PFSK-1 (cell line): ENCODE results near the gene CEACAM5.

ENCODE experiments used
- FOXP2 ChIP-seq: optimal IDR thresholded peaks from 2 replicates; pipeline ENCODE3; 2011; ENCODE audit warnings: borderline replicate concordance, control low read depth, inconsistent platforms; ENCODE audit not compliant: insufficient read depth; ENCODE audit errors: extremely low read length, extremely low read depth
- POLR2AphosphoS5 ChIP-seq: IDR thresholded peaks from 2 replicates; pipeline ENCODE4 v1.6.1; 2012; ENCODE audit warnings: low read depth, mild to moderate bottlenecking, control low read depth, low read length, moderate library complexity
- SIN3A ChIP-seq: IDR thresholded peaks from 2 replicates; pipeline ENCODE4 v1.6.1; 2012; ENCODE audit warnings: mild to moderate bottlenecking, low read length, moderate library complexity, borderline replicate concordance; ENCODE audit not compliant: insufficient read depth
- TAF1 ChIP-seq: IDR thresholded peaks from 2 replicates; pipeline ENCODE4 v1.6.1; 2012; ENCODE audit warnings: low read length, control low read depth, borderline replicate concordance; ENCODE audit not compliant: insufficient read depth
- TF ChIP-seq, protein P1 (sequence below), 2 experiments: IDR thresholded peaks; 2 replicates each; pipeline versions ENCODE4 v1.6.1 to v1.8.0; 2011 to 2012; ENCODE audit warnings: low read depth in 2 of 2, low read length in 2 of 2, control low read depth in 1 of 2, inconsistent platforms in 1 of 2, mild to moderate bottlenecking in 1 of 2, moderate library complexity in 1 of 2; ENCODE audit not compliant: insufficient read depth in 1 of 2

Gene CEACAM5

GRCh38 chr19:41689993-41690800 lies 18.2 kb upstream of the CEACAM5 start:
- no peak for TF ChIP-seq FOXP2
- no peak for TF ChIP-seq TAF1
- TF ChIP-seq, protein P1, sequence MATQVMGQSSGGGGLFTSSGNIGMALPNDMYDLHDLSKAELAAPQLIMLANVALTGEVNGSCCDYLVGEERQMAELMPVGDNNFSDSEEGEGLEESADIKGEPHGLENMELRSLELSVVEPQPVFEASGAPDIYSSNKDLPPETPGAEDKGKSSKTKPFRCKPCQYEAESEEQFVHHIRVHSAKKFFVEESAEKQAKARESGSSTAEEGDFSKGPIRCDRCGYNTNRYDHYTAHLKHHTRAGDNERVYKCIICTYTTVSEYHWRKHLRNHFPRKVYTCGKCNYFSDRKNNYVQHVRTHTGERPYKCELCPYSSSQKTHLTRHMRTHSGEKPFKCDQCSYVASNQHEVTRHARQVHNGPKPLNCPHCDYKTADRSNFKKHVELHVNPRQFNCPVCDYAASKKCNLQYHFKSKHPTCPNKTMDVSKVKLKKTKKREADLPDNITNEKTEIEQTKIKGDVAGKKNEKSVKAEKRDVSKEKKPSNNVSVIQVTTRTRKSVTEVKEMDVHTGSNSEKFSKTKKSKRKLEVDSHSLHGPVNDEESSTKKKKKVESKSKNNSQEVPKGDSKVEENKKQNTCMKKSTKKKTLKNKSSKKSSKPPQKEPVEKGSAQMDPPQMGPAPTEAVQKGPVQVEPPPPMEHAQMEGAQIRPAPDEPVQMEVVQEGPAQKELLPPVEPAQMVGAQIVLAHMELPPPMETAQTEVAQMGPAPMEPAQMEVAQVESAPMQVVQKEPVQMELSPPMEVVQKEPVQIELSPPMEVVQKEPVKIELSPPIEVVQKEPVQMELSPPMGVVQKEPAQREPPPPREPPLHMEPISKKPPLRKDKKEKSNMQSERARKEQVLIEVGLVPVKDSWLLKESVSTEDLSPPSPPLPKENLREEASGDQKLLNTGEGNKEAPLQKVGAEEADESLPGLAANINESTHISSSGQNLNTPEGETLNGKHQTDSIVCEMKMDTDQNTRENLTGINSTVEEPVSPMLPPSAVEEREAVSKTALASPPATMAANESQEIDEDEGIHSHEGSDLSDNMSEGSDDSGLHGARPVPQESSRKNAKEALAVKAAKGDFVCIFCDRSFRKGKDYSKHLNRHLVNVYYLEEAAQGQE (IDR thresholded peaks at IDR 0.05; ENCODE audit: insufficient read depth in 1 of 2, low read depth in 2 of 2, low read length in 2 of 2) = no peak
- TF ChIP-seq SIN3A = no peak
- TF ChIP-seq POLR2AphosphoS5 = no peak

DNA sequence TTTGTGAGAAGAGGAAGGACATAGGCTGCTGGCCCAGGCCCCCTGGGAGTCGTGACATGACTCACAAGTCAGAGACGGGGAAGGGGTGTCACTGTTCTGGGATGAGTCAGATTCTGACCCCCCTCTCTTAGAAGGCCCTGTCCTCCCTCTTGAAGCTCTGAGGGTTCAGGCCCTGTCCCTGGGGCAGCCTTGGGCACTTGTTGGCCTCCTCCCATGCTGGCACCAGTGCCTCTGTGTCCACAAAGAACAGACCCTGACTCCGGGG lies 17.7 kb upstream of the CEACAM5 start:
- TF ChIP-seq SIN3A (no peak), POLR2AphosphoS5 (no peak)
- TF ChIP-seq, protein P1 (IDR thresholded peaks at IDR 0.05; ENCODE audit: insufficient read depth in 1 of 2, low read depth in 2 of 2, low read length in 2 of 2) = no peak

GRCh38 chr19:41691268-41691970 lies 17.0 kb upstream of the CEACAM5 start:
- TF ChIP-seq POLR2AphosphoS5 (no peak), FOXP2 (no peak), SIN3A (no peak), TAF1 (no peak)
- TF ChIP-seq, protein P1 (IDR thresholded peaks at IDR 0.05; ENCODE audit: insufficient read depth in 1 of 2, low read depth in 2 of 2, low read length in 2 of 2) = no peak

DNA sequence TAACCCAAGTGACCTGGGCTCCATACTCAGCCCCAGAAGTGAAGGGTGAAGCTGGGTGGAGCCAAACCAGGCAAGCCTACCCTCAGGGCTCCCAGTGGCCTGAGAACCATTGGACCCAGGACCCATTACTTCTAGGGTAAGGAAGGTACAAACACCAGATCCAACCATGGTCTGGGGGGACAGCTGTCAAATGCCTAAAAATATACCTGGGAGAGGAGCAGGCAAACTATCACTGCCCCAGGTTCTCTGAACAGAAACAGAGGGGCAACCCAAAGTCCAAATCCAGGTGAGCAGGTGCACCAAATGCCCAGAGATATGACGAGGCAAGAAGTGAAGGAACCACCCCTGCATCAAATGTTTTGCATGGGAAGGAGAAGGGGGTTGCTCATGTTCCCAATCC lies 14.2 kb upstream of the CEACAM5 start:
- TF ChIP-seq FOXP2 (no peak), TAF1 (no peak), POLR2AphosphoS5 (no peak), SIN3A (no peak)
- TF ChIP-seq, protein P1 (IDR thresholded peaks at IDR 0.05; ENCODE audit: insufficient read depth in 1 of 2, low read depth in 2 of 2, low read length in 2 of 2) = no peak
